Activated CD4-positive, CD25-positive, alpha-beta regulatory T cell (primary cell): ENCODE results near the gene CRABP2.

Source experiments
- DNase-seq, 4 experiments: peaks; one replicate each; lab custom pipeline; 2025; lab: John Stamatoyannopoulos, UW

Gene CRABP2

GRCh38 chr1:156668801-156669637 is 36.4 kb downstream of the CRABP2 start:
- DNase-seq, result no peak

GRCh38 chr1:156667968-156668709 is 37.2 kb downstream of the CRABP2 start:
- DNase-seq, result no peak

- no peak for DNase-seq
Observed at GRCh38 chr1:156667610-156667967, 37.8 kb downstream of the CRABP2 start.

GRCh38 chr1:156666862-156667609 is 38.3 kb downstream of the CRABP2 start:
- no peak for DNase-seq

- no peak for DNase-seq
Observed at GRCh38 chr1:156665539-156665938, 39.8 kb downstream of the CRABP2 start.

- no peak for DNase-seq
Observed at GRCh38 chr1:156664767-156665411, 40.5 kb downstream of the CRABP2 start.

- no peak for DNase-seq
Observed at GRCh38 chr1:156664046-156664766, 41.2 kb downstream of the CRABP2 start.

- DNase-seq, result no peak
Observed at GRCh38 chr1:156663178-156663577, 42.2 kb downstream of the CRABP2 start.

GRCh38 chr1:156662800-156663055 is 42.7 kb downstream of the CRABP2 start:
- no peak for DNase-seq

GRCh38 chr1:156662005-156662799 is 43.2 kb downstream of the CRABP2 start:
- DNase-seq, result no peak

- no peak for DNase-seq
Observed at GRCh38 chr1:156660752-156661112, 44.7 kb downstream of the CRABP2 start.

- peak; percentile 78 to 92 (median 86) for DNase-seq
Observed at GRCh38 chr1:156659988-156660751, 45.2 kb downstream of the CRABP2 start.

- DNase-seq, result no peak
Observed at GRCh38 chr1:156659661-156659987, 45.8 kb downstream of the CRABP2 start.

GRCh38 chr1:156658945-156659574 is 46.3 kb downstream of the CRABP2 start:
- DNase-seq, result no peak

- DNase-seq, result no peak
Observed at GRCh38 chr1:156658496-156658895, 46.9 kb downstream of the CRABP2 start.

GRCh38 chr1:156657741-156658319 is 47.6 kb downstream of the CRABP2 start:
- DNase-seq, result no peak

- DNase-seq, result peak; percentile 37 to 69 (median 57)
Observed at GRCh38 chr1:156656806-156657740, 48.3 kb downstream of the CRABP2 start.

GRCh38 chr1:156655904-156656516 is 49.4 kb downstream of the CRABP2 start:
- DNase-seq, result no peak
